PC-3 (cell line): ENCODE data around the gene SRCAP. TPM values are rescaled to one million over a fixed set of nuclear protein-coding genes. Genes with fewer than 3 reads are reported as not detected.

Source experiments
- ATAC-seq: fragments of 200-7000 bp; cut with Tn5 transposase; 2 replicates; pipeline ENCODE4 v1.9.1; 2020; ENCODE audit warnings: mild to moderate bottlenecking, moderate library complexity
- BruUV-seq: library from RNA; stranded (reverse); fragments of 400-500 nt; replicated peaks from 2 replicates; lab custom pipeline; 2021; lab: Mats Ljungman, UMichigan
- CTCF ChIA-PET: fragments of 300-600 bp; sonication (Branson Sonifier 250); formaldehyde crosslinking; loops from one replicate; lab custom pipeline; 2022; ENCODE audit warnings: antibody characterized with exemption; lab: Charles Lee
- POLR2A ChIA-PET: fragments of 300-600 bp; sonication (Branson Sonifier 250); formaldehyde crosslinking; loops from one replicate; lab custom pipeline; 2022; ENCODE audit warnings: antibody characterized with exemption; ENCODE audit not compliant: unreplicated experiment; lab: Charles Lee
- DNase-seq: peaks from one replicate; pipeline ENCODE4 v3.0.0-alpha.2; 2015
- H2AFZ ChIP-seq: fragments of 300-600 bp; sonication (generic); 2 replicates; pipeline ENCODE4 v1.6.0; 2016; ENCODE audit warnings: antibody characterized with exemption, low read length
- H3F3A ChIP-seq: fragments of 300-600 bp; sonication (generic); one replicate; pipeline ENCODE4 v1.6.0; 2017; ENCODE audit warnings: antibody characterized with exemption, low read length, control low read depth, mild to moderate bottlenecking; ENCODE audit not compliant: unreplicated experiment
- H3K27ac ChIP-seq: fragments of 300-600 bp; sonication (generic); 2 replicates; pipeline ENCODE4 v1.5.1; 2016; ENCODE audit warnings: mild to moderate bottlenecking, low read length
- H3K27me3 ChIP-seq: fragments of 300-600 bp; sonication (generic); 2 replicates; pipeline ENCODE4 v1.6.1; 2016; ENCODE audit warnings: low read length, mixed read lengths
- H3K36me3 ChIP-seq: fragments of 300-600 bp; sonication (generic); 2 replicates; pipeline ENCODE4 v1.6.1; 2016; ENCODE audit warnings: low read depth, mixed run types, low read length, mixed read lengths
- H3K4me1 ChIP-seq: fragments of 300-600 bp; sonication (generic); 2 replicates; pipeline ENCODE4 v1.5.1; 2016; ENCODE audit warnings: low read length; ENCODE audit not compliant: insufficient read depth
- H3K4me2 ChIP-seq: fragments of 300-600 bp; sonication (generic); 2 replicates; pipeline ENCODE4 v1.6.0; 2016; ENCODE audit warnings: low read length
- H3K4me3 ChIP-seq: fragments of 300-600 bp; sonication (generic); 2 replicates; pipeline ENCODE4 v1.5.1; 2016; ENCODE audit warnings: mild to moderate bottlenecking, low read length, mixed read lengths
- H3K79me2 ChIP-seq: fragments of 300-600 bp; sonication (generic); 2 replicates; pipeline ENCODE4 v1.6.1; 2017; ENCODE audit warnings: low read length, mixed read lengths
- H3K9ac ChIP-seq: fragments of 300-600 bp; sonication (generic); 2 replicates; pipeline ENCODE4 v1.6.0; 2016; ENCODE audit warnings: mild to moderate bottlenecking, low read length
- H3K9me2 ChIP-seq: fragments of 300-600 bp; sonication (generic); replicated peaks from 2 replicates; pipeline ENCODE4 v1.6.1; 2016; ENCODE audit warnings: mixed run types, low read length, mixed read lengths
- H3K9me3 ChIP-seq: fragments of 300-600 bp; sonication (generic); 2 replicates; pipeline ENCODE4 v1.6.1; 2016; ENCODE audit warnings: low read length, mixed read lengths
- H4K20me1 ChIP-seq: fragments of 300-600 bp; sonication (generic); 2 replicates; pipeline ENCODE4 v1.6.1; 2016; ENCODE audit warnings: low read length, mixed read lengths
- EZH2 ChIP-seq: fragments of 300-600 bp; sonication (generic); IDR thresholded peaks from one replicate; pipeline ENCODE4 v1.6.1; 2017; ENCODE audit warnings: antibody characterized with exemption, mild to moderate bottlenecking, low read length; ENCODE audit not compliant: unreplicated experiment
- EZH2phosphoT487 ChIP-seq: fragments of 300-600 bp; sonication (generic); IDR thresholded peaks from 2 replicates; pipeline ENCODE4 v1.6.1; 2018; ENCODE audit warnings: mild to moderate bottlenecking, antibody characterized with exemption, low read length, borderline replicate concordance
- intact Hi-C: fragments of 100-400 bp; cut with micrococcal nuclease; formaldehyde crosslinking; loops from 2 replicates; pipeline ENCODE4 v1.9.0; 2023
- total RNA-seq: library from RNA; depleted of rRNA; stranded (reverse); fragments of >200 nt; gene quantifications from 2 replicates; pipeline ENCODE4 v1.2.3, GENCODE V29; 2014
- TF ChIP-seq, protein P1 (sequence below): fragments of 300-600 bp; sonication (generic); conservative IDR thresholded peaks from 2 replicates; pipeline ENCODE4 v1.5.1; 2017; ENCODE audit warnings: antibody characterized with exemption, low read depth, mild to moderate bottlenecking, low read length

The SRCAP gene
- total RNA-seq, 1 experiment from 2014 or later: 19.0 TPM

DNA sequence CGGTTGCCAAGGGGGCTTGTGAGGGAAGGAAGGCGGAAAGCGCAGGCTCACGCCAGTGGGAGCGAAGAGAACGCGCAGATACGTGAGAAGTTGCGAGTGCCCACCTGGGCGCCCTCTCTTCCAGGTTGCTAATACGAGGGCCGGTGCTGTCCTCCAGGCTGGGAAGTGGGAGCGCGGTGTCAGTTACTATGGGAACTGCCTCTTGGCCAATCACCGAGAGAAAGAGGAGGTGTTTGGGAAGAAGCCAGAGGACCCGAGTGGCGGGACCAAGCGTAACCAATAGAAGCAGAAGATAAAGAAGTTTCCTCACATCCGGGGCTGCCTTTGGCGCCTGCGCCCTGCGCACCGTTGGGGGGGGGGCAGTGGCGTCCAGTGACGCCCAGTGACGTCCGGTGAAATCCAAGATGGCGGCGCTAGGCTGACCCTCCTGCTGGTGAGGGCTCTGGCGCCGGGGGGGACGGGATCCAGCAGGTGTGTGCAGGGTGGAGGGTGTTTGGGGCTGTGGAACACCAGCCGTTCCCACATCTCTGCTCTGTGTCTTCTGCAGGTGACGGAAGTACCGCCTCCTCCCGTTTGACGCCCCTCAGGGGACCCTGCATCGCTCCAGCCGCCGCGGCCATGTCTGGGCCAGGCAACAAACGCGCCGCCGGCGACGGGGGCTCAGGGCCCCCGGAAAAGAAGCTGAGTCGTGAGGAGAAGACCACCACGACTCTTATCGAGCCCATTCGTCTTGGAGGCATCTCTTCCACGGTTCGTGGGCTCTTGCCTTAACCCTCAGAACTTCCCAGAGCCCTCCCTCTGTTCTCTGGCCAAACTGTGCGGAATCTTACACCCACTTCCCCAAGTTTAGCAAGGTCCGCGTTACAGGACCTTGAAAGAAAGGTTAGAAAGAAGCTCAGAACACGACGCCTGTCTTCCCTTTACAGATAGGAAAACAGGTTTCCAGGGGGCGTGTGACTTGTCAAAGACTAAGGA is 63.2 kb downstream of the SRCAP start, which contains the start of the genes CFAP119 and RNF40:
Gene CFAP119 (minus strand): TSS at position 135 of the 975 bp plus-strand sequence. CDS start 314 bp downstream, outside the sequence.
Gene RNF40 (plus strand): TSS at position 395 of the 975 bp plus-strand sequence. CDS start 224 bp downstream, at position 619.
- peaks cover 20% of the 10 kb centered on the region for H3K4me1 ChIP-seq
- ChIA-PET POLR2A (no interaction called here), CTCF (interaction anchor here (0.5 kb wide), 1 partner anchor 170 kb away, joined by 6 read pairs; no protein-coding TSS in a partner anchor)
- ATAC-seq (peak; percentile 90), DNase-seq (peak; percentile 96)
- H3K9me2 ChIP-seq: no peaks in the 10 kb centered on the region
- H3F3A ChIP-seq: no peaks in the 10 kb centered on the region
- H3K27me3 ChIP-seq: no peaks in the 10 kb centered on the region
- peaks cover 33% of the 10 kb centered on the region for H3K79me2 ChIP-seq
- TSS peak; percentile 72 for BruUV-seq
- TF ChIP-seq, protein P1, sequence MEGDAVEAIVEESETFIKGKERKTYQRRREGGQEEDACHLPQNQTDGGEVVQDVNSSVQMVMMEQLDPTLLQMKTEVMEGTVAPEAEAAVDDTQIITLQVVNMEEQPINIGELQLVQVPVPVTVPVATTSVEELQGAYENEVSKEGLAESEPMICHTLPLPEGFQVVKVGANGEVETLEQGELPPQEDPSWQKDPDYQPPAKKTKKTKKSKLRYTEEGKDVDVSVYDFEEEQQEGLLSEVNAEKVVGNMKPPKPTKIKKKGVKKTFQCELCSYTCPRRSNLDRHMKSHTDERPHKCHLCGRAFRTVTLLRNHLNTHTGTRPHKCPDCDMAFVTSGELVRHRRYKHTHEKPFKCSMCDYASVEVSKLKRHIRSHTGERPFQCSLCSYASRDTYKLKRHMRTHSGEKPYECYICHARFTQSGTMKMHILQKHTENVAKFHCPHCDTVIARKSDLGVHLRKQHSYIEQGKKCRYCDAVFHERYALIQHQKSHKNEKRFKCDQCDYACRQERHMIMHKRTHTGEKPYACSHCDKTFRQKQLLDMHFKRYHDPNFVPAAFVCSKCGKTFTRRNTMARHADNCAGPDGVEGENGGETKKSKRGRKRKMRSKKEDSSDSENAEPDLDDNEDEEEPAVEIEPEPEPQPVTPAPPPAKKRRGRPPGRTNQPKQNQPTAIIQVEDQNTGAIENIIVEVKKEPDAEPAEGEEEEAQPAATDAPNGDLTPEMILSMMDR: no peak
- TF ChIP-seq EZH2 (no peak), EZH2phosphoT487 (no peak)
- peaks cover 16% of the 10 kb centered on the region; the same call in 1 of the 2 replicates for H3K36me3 ChIP-seq
- H3K9me3 ChIP-seq: no peaks in the 10 kb centered on the region
- intact Hi-C loops: loop anchor here (2.0 to 5.0 kb wide), 2 partner anchors 21 to 105 kb away; partner anchors contain the start of gene FBRS
- H3K9ac ChIP-seq: peak within 1 kb of the TSS; percentile 84
- H2AFZ ChIP-seq: peak within 1 kb of the TSS; percentile 78
- H3K4me2 ChIP-seq: peak within 1 kb of the TSS; percentile 93
- peak within 1 kb of the TSS; percentile 27 for H3K27ac ChIP-seq
- H3K4me3 ChIP-seq: peak within 1 kb of the TSS; percentile 82
- peaks cover 4% of the 10 kb centered on the region; the same call in 1 of the 2 replicates for H4K20me1 ChIP-seq

DNA sequence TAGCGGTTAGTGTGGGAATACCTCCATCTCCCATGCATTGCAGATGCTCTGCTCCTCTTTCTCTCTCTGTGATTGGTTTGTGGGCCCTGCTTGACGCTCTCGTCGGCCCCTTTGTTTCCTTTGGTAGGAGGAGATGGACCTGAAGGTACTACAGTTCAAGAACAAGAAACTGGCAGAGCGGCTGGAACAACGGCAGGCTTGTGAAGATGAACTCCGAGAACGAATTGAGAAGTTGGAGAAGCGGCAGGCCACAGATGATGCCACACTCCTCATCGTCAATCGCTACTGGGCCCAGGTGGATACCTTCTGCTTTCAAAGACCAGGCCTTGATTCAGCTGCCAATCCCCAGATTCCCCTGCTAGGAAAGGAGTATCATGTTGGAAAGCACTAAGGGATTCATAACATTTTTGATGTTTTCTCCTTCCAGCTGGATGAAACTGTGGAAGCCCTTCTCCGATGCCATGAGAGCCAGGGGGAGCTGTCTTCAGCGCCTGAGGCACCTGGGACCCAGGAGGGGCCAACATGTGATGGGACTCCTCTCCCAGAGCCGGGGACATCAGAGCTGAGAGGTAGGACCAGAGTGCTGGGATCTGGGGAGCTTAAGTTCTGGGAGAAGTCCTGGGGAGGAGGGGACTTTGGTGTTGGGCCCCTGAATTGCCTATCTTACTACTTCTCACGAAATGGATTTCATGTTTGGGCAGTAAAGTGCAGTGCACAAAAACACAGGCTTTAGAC is 64.2 kb downstream of the SRCAP start:
- H4K20me1 ChIP-seq: peaks cover 4% of the 10 kb centered on the region; the same call in 1 of the 2 replicates
- H3K36me3 ChIP-seq: peaks cover 21% of the 10 kb centered on the region; the same call in 1 of the 2 replicates
- H3K27me3 ChIP-seq: no peaks in the 10 kb centered on the region
- no peaks in the 10 kb centered on the region for H3K9me2 ChIP-seq
- no peaks in the 10 kb centered on the region for H3F3A ChIP-seq
- H3K9me3 ChIP-seq: no peaks in the 10 kb centered on the region
- H3K4me2 ChIP-seq: peak overlapping the region; percentile 89
- BruUV-seq: no TSS peak
- ChIA-PET CTCF (interaction anchor here (0.5 kb wide), 1 partner anchor 169 kb away, joined by 6 read pairs; no protein-coding TSS in a partner anchor), POLR2A (no interaction called here)
- H3K27ac ChIP-seq: no peak overlapping the region
- intact Hi-C loops: loop anchor here (2.0 to 5.0 kb wide), 2 partner anchors 22 to 106 kb away; partner anchors contain the start of gene FBRS
- DNase-seq: no peak
- TF ChIP-seq, protein P1: no peak
- TF ChIP-seq EZH2 (no peak), EZH2phosphoT487 (no peak)
- H2AFZ ChIP-seq: no peak overlapping the region
- H3K4me1 ChIP-seq: peaks cover 20% of the 10 kb centered on the region
- peaks cover 33% of the 10 kb centered on the region for H3K79me2 ChIP-seq
- ATAC-seq: no peak
- peak overlapping the region; percentile 82 for H3K4me3 ChIP-seq
- H3K9ac ChIP-seq: peak overlapping the region; percentile 84
